Naive thymus-derived CD8-positive, alpha-beta T cell (primary cell): ENCODE measurements around the gene FAM234A. TPM values are rescaled to one million over a fixed set of nuclear protein-coding genes. Genes with fewer than 3 reads are reported as not detected.

Experiments
- polyA plus RNA-seq, 3 donors: library from polyadenylated mRNA; unstranded; fragments of 300-500 nt; fragmentation: Illumina TruSeq; gene quantifications; one replicate each; pipeline ENCODE4 v1.2.3, GENCODE V29; 2021
- total RNA-seq, 8 experiments: library from RNA in 2 of 8; stranded (reverse) in 2 of 8; gene quantifications; one replicate each; pipeline ENCODE4 v1.2.3 and lab custom pipeline; 2021 to 2026

The FAM234A gene
- total and polyA plus RNA-seq, 5 experiments from 2014 or later: 18.8 to 46.5 (median 36.7) TPM

Other genes with a start within 250 kb of the FAM234A start
- gene POLR3K, start 181.2 kb upstream of the FAM234A start, total RNA-seq: 10 to 100 TPM; 16.2 to 17.1 TPM
- 10 to 100 TPM; 20.9 to 29.5 (median 23.1) TPM for gene POLR3K, start 181.2 kb upstream of the FAM234A start, polyA plus RNA-seq
- gene SNRNP25, start 181.0 kb upstream of the FAM234A start, total RNA-seq: 10 to 100 TPM in 1 of 2 experiments, 1 to 10 TPM in 1; 9.5 to 11.3 TPM
- gene SNRNP25, start 181.0 kb upstream of the FAM234A start, polyA plus RNA-seq: 10 to 100 TPM; 20.2 to 30.2 (median 22.3) TPM
- not detected for gene RHBDF1, start 162.2 kb upstream of the FAM234A start, total RNA-seq
- gene RHBDF1, start 162.2 kb upstream of the FAM234A start, polyA plus RNA-seq: under 1 TPM in 1 of 3 donors, not detected in 2; 0.50 TPM
- gene MPG, start 156.6 kb upstream of the FAM234A start, total RNA-seq: 10 to 100 TPM; 24.5 to 27.2 TPM
- 10 to 100 TPM; 46.0 to 57.7 (median 51.8) TPM for gene MPG, start 156.6 kb upstream of the FAM234A start, polyA plus RNA-seq
- 10 to 100 TPM; 40.7 to 41.3 TPM for gene NPRL3, start 96.1 kb upstream of the FAM234A start, total RNA-seq
- gene NPRL3, start 96.1 kb upstream of the FAM234A start, polyA plus RNA-seq: 10 to 100 TPM in 2 of 3 donors, 1 to 10 TPM in 1; 5.9 to 16.2 (median 13.1) TPM
- not detected for gene HBZ, start 82.2 kb upstream of the FAM234A start, total RNA-seq
- not detected for gene HBZ, start 82.2 kb upstream of the FAM234A start, polyA plus RNA-seq
- not detected for gene HBM, start 68.8 kb upstream of the FAM234A start, total RNA-seq
- not detected for gene HBM, start 68.8 kb upstream of the FAM234A start, polyA plus RNA-seq
- gene HBA2, start 61.9 kb upstream of the FAM234A start, total RNA-seq: not detected
- 1 to 10 TPM in 1 of 3 donors, under 1 TPM in 1, not detected in 1; 0.89 to 8.6 TPM for gene HBA2, start 61.9 kb upstream of the FAM234A start, polyA plus RNA-seq
- not detected for gene HBA1, start 58.1 kb upstream of the FAM234A start, total RNA-seq
- gene HBA1, start 58.1 kb upstream of the FAM234A start, polyA plus RNA-seq: 1 to 10 TPM in 1 of 3 donors, not detected in 2; 1.7 TPM
- gene HBQ1, start 54.4 kb upstream of the FAM234A start, total RNA-seq: not detected
- under 1 TPM in 1 of 3 donors, not detected in 2; 0.71 TPM for gene HBQ1, start 54.4 kb upstream of the FAM234A start, polyA plus RNA-seq
- 100 to 1,000 TPM; 193 to 194 TPM for gene LUC7L, start 5.4 kb upstream of the FAM234A start, total RNA-seq
- gene LUC7L, start 5.4 kb upstream of the FAM234A start, polyA plus RNA-seq: 10 to 100 TPM in 1 of 3 donors, 1 to 10 TPM in 2; 4.5 to 11.9 (median 7.2) TPM
- not detected for gene RGS11, start 41.1 kb downstream of the FAM234A start, total RNA-seq
- gene RGS11, start 41.1 kb downstream of the FAM234A start, polyA plus RNA-seq: not detected
- under 1 TPM in 1 of 2 experiments, not detected in 1; 0.68 TPM for gene ARHGDIG, start 45.8 kb downstream of the FAM234A start, total RNA-seq
- not detected for gene ARHGDIG, start 45.8 kb downstream of the FAM234A start, polyA plus RNA-seq
- gene PDIA2, start 48.3 kb downstream of the FAM234A start, total RNA-seq: under 1 TPM in 1 of 2 experiments, not detected in 1; 0.44 TPM
- not detected for gene PDIA2, start 48.3 kb downstream of the FAM234A start, polyA plus RNA-seq
- 10 to 100 TPM; 40.7 to 44.0 TPM for gene AXIN1, start 117.9 kb downstream of the FAM234A start, total RNA-seq
- 1 to 10 TPM; 1.6 to 4.1 (median 2.2) TPM for gene AXIN1, start 117.9 kb downstream of the FAM234A start, polyA plus RNA-seq
- gene MRPL28, start 135.7 kb downstream of the FAM234A start, total RNA-seq: 10 to 100 TPM; 32.4 to 33.3 TPM
- gene MRPL28, start 135.7 kb downstream of the FAM234A start, polyA plus RNA-seq: 10 to 100 TPM; 57.4 to 66.6 (median 64.7) TPM
- 10 to 100 TPM; 80.1 to 80.4 TPM for gene PGAP6, start 147.2 kb downstream of the FAM234A start, total RNA-seq
- 10 to 100 TPM; 19.5 to 38.1 (median 22.0) TPM for gene PGAP6, start 147.2 kb downstream of the FAM234A start, polyA plus RNA-seq
- gene NME4, start 162.4 kb downstream of the FAM234A start, total RNA-seq: 10 to 100 TPM; 29.7 to 33.2 TPM
- 10 to 100 TPM; 38.9 to 61.9 (median 60.7) TPM for gene NME4, start 162.4 kb downstream of the FAM234A start, polyA plus RNA-seq
- gene DECR2, start 167.1 kb downstream of the FAM234A start, total RNA-seq: 10 to 100 TPM in 1 of 2 experiments, 1 to 10 TPM in 1; 8.5 to 10.8 TPM
- 10 to 100 TPM in 1 of 3 donors, 1 to 10 TPM in 2; 7.4 to 12.2 (median 8.5) TPM for gene DECR2, start 167.1 kb downstream of the FAM234A start, polyA plus RNA-seq
- 10 to 100 TPM; 43.8 to 49.7 TPM for gene RAB11FIP3, start 190.8 kb downstream of the FAM234A start, total RNA-seq
- 1 to 10 TPM; 1.3 to 5.0 (median 2.2) TPM for gene RAB11FIP3, start 190.8 kb downstream of the FAM234A start, polyA plus RNA-seq